ENCODE data around the gene EEF1G.
"Not testable (repeated sequence)": the region's sequence is repeated elsewhere in the genome, so short reads cannot be mapped to it uniquely, and the experiment has no call there.

Gene EEF1G

DNA sequence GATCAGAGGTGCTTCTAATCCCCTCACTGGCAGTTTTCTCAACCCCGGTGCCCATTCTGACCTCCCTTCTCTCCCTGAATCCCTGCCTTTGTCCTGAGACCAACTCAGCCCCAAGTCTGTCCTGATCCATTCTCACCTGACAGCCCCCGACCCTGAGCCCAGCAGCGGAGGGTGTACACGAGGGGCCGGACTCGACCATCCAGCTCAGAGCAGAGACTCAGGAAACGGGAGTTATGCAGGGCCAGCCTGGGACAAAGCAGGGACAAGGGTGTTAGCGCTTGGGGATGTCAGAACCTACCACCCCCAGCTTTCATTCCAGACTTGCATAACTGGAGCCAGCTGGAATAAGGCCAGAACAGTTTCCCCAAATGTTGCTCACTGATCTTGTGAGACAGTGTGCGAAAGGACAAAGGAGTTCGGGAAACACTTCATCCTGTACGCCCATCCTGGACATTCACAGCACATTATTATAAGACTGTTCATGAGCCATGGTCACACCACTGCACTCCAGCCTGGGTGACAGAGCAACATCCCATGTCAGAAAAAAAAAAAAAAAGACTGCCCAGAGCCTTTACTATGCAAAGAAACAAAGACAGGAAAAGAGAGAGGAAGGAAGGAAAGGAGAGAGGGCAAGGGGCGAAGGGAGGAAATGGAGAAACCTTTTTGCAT is 3.5 kb upstream of the EEF1G start:
- DNase-seq (ENCODE audit: low spot score): no peak

DNA sequence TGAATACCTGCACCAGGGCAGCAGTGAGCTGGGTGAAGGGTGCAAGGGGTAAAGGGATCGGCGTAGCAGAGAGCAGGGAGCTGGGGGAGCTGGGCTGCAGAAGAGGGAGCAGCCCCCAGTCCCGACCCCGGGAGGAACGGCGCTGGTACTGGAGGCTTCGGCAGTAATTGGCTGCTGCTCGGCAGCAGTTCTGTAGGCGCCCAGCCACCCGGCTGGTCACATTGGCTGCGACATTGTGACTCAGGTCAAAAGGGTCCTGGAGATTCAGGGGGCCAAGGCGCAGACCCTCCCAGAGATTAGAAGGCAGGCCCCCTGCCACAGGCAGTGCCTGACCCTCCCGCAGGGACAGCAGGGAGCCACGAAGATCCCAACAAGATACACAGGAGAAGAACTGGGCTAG is 2.1 kb upstream of the EEF1G start:
- no peak for DNase-seq (ENCODE audit: low spot score)

DNA sequence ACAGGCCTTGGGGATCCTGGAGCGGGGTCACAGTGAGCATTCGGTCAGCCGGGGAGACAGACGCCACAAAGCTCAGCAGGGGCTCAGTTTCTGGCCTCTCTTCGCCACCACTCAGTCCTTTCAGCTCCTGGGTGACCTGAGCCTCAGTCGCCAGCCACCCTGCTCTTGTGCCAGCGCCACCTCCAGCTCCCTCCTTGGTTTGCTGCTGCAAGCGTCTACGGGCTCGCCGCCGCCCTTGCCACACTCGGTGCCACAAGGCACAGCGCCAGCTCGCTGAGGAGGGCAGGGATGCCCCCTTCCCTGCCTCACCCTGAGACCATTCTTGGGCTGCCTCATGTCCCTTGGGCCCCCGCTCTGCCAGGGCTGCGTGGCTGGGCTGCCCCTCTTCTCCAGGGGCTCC is 1.5 kb upstream of the EEF1G start:
- DNase-seq (ENCODE audit: low spot score): no peak

DNA sequence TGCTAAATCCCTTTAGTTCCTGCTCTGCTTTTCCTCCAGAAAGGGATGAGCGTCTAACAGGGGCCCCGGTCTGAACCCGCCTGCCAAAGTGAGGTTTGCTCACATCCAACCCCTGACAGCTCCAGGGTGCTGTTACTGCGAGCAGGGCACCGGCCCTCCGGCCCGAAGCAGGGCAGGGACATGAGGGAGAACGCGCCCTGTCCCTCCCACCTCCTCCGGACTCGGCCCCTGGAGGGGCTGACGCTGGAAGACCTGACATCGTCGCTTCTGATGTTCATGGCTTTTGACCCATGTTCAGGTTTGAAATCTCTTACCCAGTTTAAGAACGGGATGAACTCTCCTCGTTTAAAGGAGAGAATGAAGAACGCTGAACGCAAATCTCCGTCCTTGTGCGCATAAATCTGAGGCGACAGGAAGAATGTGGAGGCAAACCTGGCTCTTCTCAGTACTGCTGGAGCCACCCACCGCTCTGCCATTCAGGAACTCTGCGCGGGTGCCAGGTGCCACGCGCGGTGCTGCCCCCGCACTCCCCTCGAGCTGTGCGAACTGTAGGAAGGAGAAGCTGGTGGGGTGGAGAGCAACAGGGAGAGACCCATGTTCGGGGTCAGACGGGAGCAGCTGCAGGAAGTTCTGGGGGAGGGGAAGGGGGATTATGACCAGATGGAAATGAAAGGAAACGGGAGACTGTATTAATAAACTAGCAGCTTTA is 826 bp upstream of the EEF1G start:
- peak; percentile 33 for DNase-seq (ENCODE audit: low spot score)

DNA sequence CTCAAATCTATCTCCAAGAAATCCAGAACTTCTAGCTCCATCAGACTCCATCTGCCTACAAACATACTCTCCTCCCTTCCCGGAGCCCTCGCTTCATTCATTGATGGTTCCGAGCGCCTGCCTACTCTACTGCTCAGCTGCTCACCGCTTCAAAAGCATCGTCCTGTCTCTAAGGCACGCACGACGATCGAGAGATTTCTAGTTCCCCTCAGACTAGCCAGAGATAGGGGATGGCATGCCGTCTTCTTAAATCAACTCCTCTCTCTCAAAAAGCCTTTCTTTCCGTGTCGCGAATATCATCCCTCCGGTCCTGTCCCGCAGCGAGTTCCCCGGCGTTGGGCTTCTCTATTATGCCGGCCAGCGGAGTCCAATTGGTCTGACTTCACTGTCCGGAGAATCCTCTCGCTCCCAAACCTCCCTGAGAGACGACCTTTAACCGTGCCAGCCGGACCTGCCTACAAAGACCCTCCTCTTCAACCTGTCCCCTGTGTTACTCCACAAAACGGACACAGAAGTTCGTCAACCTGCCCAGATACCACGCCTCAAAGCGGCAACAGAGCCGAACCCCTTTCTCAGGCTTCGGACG is 592 bp downstream of the EEF1G start:
- DNase-seq (ENCODE audit: low spot score): no peak

DNA sequence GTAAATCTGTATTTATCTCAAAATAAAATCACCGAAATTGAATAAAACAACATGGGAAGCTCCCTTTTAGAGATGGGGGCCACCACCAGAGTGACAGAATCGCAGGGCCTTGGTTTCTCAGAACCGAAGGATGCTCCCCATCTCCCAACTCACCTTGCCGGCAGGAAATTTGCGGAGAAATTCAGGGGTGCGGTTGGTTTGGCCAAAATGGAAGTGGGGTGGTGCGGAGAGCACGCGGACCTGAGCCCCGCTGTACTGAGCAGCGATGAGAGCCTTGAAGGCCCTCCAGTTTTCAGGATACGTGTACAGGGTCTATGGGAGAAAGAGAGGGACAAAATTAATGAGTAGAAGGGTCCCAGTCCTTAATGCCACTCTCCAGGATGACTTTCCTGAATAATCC is 1.3 kb downstream of the EEF1G start:
- DNase-seq (ENCODE audit: low spot score): no peak

DNA sequence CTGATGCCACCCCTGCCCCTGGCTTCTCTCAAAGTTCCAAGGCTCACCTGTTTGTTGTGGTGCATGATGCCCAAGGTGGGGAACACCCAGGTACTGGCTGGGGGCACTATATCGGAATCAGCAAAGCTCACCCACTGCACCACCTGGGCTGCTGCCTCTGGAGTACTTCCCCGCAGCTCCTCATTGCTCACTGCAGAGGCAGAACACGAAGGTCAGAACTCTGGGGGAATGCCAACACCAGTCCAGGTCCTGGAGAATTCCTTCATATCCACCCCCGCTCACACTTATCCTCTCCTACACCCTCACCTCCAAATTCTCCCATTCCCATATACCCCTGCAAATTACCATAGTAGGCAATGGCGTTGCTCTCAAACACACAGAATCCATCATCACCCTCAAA is 2.2 kb downstream of the EEF1G start:
- not testable (repeated sequence) for DNase-seq (ENCODE audit: low spot score)

DNA sequence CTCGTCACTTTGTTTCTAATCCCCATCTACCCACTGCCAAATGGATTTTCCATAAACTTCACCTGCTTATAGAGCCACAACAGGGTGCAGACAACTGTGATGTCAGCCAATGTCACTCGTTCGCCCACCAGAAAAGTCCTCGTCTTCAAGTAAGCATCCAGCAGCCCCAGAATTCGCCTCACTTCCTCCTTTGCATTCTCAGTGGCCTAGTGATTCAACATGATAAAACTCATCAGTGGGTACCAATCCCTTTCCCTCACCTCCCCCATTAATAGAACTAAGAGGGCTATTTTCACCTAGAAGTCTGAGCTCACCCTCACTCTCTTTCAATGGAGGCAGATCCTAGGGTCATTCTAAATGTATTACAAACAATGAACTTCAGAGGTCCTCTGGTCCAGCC is 2.8 kb downstream of the EEF1G start:
- not testable (repeated sequence) for DNase-seq (ENCODE audit: low spot score)

DNA sequence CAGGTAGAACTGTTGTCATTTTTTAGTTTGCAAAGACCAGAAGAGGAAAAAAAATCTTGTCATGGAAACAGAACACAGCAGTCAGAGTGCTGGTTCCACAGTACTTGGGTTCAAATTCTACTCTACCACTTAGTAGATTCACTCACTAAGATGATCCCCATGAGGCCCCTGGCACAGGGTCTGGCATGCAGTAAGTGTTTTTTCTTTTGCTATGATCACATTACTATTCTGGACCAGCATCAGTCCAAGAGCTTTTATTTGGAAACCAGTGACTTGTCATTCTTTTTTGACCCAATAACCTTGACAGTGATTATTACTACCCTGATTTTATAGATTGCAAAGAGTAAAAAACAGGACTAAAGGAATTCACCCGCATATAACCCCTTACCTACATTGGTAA is 4.1 kb downstream of the EEF1G start:
- DNase-seq (ENCODE audit: low spot score): no peak

DNA sequence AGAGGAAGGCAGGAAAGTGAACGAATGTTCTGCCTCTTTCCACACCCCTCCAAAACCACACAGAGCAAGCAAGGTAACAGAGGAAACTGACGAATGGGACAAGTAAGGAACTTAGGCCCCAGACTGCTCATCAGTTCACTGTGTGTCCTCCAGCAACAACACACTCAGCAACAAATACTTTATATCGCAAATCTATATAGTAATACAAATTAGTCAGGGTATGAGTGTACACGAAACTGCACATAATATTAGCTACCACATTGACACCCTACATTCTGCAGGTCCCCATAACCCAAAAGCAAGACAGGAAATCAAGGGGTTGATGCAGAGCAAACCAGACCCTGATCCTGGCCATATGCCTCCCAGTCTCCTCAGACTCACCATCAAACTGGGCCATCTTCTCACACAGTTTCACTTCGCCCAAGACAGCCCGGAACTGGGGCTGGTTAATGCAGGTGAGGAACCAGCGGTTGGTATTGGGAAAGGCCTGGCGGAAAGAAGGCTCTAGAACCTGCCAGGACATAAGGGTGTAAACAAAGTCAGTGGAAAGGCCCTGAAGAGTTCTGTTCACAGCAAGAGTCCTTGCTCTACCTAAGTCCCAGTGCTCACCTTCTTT is 6.6 kb downstream of the EEF1G start:
- no peak for DNase-seq (ENCODE audit: low spot score)

DNA sequence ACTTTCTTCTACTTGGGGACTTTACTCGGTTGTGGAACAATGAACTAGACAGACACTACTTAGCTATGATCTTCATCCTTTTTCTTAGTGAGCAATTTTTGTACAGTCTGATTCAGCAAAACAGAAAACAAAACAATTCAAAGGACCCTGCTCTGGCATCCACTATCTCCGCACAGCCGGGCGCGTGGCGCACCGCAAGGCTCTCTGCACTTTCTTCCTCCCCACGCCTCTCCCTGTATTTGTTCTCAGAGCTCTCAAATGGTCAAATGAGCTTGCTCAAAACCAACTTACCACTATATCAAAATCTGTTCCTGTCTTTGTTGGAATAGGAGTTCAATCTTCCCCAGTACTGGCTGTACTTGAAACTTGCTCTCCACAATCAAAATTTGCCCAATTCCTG is 7.4 kb downstream of the EEF1G start:
- no peak for DNase-seq (ENCODE audit: low spot score)

DNA sequence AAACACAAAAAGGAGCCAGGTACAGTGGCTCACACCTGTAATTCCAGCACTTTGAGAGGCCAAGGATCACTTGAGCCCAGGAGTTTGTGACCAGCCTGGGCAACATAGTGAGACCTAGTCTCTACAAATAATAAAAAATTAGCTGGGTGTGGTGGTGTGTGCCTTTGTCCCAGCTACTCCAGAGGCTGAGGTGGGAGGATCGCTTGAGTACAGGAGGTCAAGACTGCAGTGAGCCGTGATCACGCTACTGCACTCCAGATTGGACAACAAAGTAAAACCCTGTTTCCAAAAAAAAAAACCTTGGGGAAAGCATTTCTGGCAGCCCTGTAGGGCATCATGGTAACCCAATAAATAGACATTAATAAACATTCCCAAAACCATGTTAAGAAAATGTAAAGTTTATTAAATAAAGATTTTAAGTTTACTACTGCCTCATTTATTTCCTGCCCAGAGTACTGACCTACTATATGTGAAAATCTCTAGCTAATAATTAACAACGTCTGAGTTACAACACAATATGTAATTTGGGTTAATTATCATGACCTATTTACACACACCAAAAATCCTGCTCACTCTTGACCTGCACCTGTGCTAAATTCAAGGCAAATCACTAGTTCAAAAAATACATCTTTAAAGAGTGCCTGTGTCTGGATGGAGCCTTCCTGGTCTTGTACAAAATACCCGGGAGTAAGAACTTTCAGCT is 8.4 kb downstream of the EEF1G start:
- no peak for DNase-seq (ENCODE audit: low spot score)

DNA sequence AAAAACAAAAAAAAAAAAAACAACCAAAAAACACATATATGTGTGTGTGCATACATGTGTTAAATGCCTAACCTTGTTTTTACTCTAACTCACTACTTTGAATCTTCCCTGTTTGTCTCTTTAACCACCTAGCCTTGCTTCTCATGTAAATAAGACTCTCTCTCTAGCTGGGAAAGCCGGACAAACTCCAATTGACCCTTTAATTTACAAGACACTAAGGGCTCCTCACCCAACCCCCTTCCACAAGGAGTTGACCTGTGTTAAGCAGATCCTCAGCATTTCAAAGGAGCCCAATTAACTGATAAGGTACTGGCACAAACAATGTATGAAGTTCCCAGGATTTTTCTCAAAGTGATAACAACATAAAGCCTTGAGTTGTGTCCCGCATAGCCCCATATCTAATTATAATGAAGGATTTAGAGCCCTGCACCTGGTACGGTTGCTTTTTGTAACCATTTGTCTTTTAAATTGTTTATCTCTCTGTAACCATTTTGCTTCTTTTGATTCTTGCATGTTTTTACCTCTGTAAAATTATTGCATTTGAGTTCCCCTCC is 11.9 kb downstream of the EEF1G start:
- not testable (repeated sequence) for DNase-seq (ENCODE audit: low spot score)

DNA sequence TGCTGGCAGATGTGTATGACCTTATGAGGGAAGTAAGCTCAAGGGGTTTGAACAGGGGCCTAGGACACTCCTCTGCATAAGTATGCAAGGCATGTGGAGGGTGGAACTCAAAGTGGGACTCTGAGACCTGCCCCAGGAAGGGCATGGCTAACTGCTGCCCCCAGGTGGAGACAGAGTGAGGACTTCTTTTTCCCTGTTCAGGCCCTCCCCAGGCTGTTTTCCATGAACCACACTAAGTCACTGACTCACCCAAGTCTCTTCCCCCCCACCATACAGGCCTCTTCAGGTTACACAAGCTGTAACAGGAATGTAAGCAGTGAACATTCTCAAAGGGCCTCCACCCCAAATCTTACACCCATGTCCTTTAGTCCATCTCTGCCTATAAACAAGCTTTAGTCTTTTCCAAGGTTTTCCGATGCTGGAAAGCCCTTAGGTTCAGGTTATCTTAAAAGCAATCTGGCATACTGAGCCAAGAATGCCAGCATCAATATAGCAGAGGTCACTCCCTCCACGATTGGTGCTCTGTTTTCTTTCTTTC is 13.1 kb downstream of the EEF1G start:
- peak; percentile 95 for DNase-seq (ENCODE audit: low spot score)

DNA sequence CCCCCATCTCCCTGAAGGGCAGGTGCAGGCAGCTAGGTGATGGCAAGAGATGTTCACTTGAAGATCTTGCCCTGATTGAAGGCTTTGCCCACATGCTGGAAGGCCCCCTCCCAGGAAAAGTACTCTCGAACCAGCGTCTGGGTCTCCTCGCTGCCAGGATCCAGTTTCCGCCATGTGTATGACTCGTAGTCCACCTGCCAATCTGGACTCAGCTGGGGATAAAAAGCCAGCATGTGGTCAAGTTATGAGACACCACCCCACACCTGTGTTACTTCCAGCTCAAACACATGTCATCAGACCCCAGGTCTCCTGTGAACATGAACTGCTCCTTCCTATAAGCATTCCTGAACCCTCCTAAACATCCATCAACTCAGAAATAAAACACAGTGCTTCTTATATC is 14.1 kb downstream of the EEF1G start:
- DNase-seq (ENCODE audit: low spot score): not testable (repeated sequence)

DNA sequence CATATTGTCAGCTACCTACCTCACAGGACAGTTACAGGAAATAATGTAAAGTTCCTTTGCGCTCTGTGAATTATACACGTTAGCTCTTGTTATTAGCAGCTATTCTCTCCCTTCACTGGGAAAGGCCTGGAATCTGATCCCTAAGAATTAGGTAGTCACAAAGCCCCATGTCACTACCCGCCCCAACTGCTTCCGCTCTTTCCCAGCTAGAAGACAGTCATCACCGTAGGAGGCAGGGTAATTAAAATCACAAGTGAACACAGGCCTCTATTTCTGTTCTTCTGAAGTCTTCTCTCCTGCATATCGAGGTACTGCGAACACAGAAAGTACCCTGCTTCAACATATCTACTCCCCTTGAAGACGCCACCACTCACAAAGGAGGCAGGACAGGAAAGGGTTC is 14.5 kb downstream of the EEF1G start:
- DNase-seq (ENCODE audit: low spot score): no peak

DNA sequence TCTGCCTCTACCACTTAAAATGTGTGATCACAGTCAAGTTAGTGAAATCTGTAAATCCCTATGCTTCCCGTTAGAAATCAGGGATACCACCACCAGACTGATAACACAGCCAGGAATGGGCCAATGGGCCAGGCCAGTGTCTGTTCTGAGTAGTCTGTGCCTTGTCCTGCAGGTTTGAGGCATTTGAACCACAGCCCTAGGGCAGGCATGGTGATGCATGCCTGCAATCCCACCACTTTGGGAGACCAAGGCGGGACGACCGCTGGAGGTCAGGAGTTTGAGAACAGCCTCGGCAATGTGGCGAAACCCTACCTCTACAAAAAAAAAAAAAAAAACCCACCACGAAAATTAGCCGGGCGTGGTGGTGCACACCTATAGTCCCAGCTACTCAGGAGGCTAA is 15.0 kb downstream of the EEF1G start:
- DNase-seq (ENCODE audit: low spot score): no peak

DNA sequence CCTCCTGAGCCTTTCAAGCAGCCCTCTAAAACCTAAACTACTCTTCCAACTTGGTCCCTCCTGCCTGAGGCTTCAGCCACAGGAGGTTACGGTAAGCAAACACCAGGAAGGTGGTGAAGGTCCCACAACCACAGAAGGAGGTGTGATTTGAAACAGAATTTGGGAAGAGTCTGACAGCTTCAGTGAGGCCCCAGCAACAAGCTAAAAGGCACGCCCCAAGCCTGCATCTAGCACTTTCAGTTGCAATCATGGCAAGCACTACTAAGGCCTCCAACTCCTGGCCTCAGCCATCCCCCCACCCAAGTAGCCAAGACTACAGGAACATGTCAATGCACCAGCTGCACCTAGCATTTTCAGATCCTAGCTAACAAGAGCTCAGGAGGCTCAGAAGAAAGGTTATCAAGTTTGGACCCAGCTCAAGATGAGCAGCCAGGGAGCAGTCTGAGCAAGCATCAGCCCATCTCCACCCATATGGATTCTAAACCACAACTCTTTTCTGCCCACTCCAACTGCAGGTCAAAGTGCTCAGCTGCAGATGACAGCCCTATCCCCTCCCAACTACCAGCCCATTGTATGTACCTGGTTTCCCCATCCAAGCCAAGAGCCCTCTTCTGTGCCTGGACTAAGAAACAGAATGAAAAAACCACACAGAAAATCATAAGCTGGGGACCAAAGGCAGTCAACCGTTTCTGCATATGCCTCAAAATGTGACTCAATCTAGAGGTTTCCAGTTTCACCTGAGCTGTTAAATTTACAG is 16.6 kb downstream of the EEF1G start:
- no peak for DNase-seq (ENCODE audit: low spot score)

DNA sequence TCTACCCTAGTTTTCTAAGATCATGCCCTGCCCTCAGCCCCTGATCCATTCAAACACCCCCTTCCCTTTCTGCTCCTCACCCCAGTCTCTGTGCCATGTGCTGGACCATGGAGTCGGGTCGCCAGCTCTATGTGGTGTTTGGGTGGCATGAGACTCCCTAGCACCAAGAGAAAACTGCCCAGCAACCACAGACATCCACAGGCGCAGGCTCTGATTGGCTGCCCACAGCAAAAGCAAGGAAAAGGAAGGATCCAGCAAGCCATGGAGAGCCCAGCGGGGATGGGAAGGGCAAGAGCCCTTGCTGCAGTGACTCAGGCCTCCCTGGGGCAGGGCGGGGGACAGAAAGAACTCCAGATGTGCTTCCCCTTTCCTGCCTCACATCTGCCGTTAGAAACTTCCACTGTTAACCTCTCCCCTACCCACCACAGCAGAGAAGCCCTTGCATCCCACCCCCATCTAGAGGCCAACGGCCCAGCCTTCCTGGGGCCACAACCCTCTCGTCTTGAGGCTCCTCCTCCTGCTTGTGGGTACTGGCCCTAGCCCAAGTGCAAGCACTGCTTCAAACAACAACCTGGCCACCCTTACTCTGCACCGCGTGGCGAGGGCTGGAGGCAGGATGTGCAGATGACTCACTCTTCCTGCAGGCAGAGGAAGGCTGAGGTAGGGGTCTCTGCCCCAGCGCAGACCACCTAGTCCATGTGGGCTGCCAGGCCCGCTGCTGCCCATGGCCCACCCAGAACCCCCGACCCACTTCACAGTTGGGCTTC is 17.4 kb downstream of the EEF1G start:
- peak; percentile 98 for DNase-seq (ENCODE audit: low spot score)

DNA sequence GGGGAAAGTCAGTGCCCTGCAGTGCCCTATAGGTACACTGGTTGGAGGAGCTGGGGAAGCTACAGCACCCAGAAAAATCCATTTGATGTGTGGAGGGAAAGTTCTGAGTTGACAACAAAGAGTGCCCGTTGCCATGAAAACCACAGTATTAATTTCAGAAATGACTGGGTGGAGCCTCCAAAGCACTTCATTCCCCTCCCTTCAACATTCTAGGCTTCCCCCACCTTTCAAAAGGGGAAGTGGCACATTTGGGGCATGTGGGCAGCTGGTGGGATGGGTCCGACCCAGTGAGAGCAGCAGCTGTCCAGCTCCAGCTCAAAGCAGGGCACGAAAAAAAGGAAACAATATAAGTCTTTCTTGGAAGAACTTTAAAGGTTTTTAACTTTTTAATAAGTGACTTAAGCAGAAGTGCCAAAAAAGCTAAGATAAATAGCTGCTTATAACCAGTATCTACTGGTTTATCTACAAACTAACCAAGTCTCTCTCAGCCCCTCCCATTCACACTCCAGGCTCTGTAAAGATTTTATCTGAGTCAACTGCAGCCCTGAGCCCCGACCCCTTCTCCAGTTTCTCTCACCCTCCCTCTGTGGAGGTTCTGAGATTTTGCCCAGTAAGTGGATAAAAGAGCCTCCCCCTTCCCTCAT is 18.1 kb downstream of the EEF1G start:
- no peak for DNase-seq (ENCODE audit: low spot score)

Data from AG08395 (cell line).